IMR-90 (cell line): ENCODE results near the gene RNASE12.

Experiments used
- MAFK ChIP-seq: IDR thresholded peaks from 2 replicates; pipeline ENCODE4 v1.6.1; 2012; ENCODE audit warnings: low read depth, low read length, improper control_type of control experiment
- MXI1 ChIP-seq: IDR thresholded peaks from 2 replicates; pipeline ENCODE4 v1.6.1; 2012; ENCODE audit warnings: low read depth, mild to moderate bottlenecking, low read length, moderate library complexity, borderline replicate concordance
- NFE2L2 ChIP-seq: fragments of 150-350 bp; IDR thresholded peaks from 2 replicates; pipeline ENCODE4 v1.6.1; 2016; ENCODE audit warnings: low read depth, mild to moderate bottlenecking, low read length
- POLR2A ChIP-seq: IDR thresholded peaks from 2 replicates; pipeline ENCODE4 v1.6.1; 2012; ENCODE audit warnings: mild to moderate bottlenecking, low read depth, low read length
- RAD21 ChIP-seq: IDR thresholded peaks from 2 replicates; pipeline ENCODE4 v1.6.1; 2012; ENCODE audit warnings: low read length, improper control_type of control experiment
- RCOR1 ChIP-seq: IDR thresholded peaks from 2 replicates; pipeline ENCODE4 v1.6.1; 2012; ENCODE audit warnings: mild to moderate bottlenecking, low read length, improper control_type of control experiment; ENCODE audit not compliant: insufficient replicate concordance
- TF ChIP-seq, protein P1 (sequence below): conservative IDR thresholded peaks from 2 replicates; pipeline ENCODE4 v1.5.1; 2012; ENCODE audit warnings: mild to moderate bottlenecking, low read depth, low read length, improper control_type of control experiment
- TF ChIP-seq, protein P2 (sequence below): fragments of 150-350 bp; IDR thresholded peaks from 2 replicates; pipeline ENCODE4 v1.6.1; 2016; ENCODE audit warnings: low read depth, mild to moderate bottlenecking, low read length, moderate library complexity, borderline replicate concordance

- TF ChIP-seq NFE2L2 (no peak), RAD21 (no peak), POLR2A (no peak), MXI1 (no peak), MAFK (no peak), RCOR1 (no peak)
- TF ChIP-seq, protein P1, sequence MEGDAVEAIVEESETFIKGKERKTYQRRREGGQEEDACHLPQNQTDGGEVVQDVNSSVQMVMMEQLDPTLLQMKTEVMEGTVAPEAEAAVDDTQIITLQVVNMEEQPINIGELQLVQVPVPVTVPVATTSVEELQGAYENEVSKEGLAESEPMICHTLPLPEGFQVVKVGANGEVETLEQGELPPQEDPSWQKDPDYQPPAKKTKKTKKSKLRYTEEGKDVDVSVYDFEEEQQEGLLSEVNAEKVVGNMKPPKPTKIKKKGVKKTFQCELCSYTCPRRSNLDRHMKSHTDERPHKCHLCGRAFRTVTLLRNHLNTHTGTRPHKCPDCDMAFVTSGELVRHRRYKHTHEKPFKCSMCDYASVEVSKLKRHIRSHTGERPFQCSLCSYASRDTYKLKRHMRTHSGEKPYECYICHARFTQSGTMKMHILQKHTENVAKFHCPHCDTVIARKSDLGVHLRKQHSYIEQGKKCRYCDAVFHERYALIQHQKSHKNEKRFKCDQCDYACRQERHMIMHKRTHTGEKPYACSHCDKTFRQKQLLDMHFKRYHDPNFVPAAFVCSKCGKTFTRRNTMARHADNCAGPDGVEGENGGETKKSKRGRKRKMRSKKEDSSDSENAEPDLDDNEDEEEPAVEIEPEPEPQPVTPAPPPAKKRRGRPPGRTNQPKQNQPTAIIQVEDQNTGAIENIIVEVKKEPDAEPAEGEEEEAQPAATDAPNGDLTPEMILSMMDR = no peak
- TF ChIP-seq, protein P2, sequence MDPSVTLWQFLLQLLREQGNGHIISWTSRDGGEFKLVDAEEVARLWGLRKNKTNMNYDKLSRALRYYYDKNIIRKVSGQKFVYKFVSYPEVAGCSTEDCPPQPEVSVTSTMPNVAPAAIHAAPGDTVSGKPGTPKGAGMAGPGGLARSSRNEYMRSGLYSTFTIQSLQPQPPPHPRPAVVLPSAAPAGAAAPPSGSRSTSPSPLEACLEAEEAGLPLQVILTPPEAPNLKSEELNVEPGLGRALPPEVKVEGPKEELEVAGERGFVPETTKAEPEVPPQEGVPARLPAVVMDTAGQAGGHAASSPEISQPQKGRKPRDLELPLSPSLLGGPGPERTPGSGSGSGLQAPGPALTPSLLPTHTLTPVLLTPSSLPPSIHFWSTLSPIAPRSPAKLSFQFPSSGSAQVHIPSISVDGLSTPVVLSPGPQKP = no peak
These were observed 36.3 kb upstream of the RNASE12 start for GRCh38 chr14:20627346-20628027.
